GM23338 (cell line): ENCODE data around the gene ME3. TPM values are rescaled to one million over a fixed set of nuclear protein-coding genes. Genes with fewer than 3 reads are reported as not detected.

Source experiments
- ATAC-seq: fragments of 200-7000 bp; cut with Tn5 transposase; 3 replicates; pipeline ENCODE4 v1.9.1; 2020
- DNase-seq: peaks from one replicate; pipeline ENCODE4 v3.0.0-alpha.2; 2015; ENCODE audit warnings: low spot score
- H2AFZ ChIP-seq: fragments of 200-600 bp; sonication (generic); 2 replicates; pipeline ENCODE4 v1.8.0; 2016; ENCODE audit warnings: antibody characterized with exemption, mild to moderate bottlenecking, moderate library complexity
- H3F3A ChIP-seq: fragments of 200-600 bp; sonication (generic); replicated peaks from 2 replicates; pipeline ENCODE4 v1.8.0; 2017; ENCODE audit warnings: antibody characterized with exemption, mixed run types, low read depth
- H3K27ac ChIP-seq: fragments of 200-600 bp; sonication (generic); 2 replicates; pipeline ENCODE4 v1.6.1; 2016; ENCODE audit warnings: low read depth
- H3K27me3 ChIP-seq: fragments of 200-600 bp; sonication (generic); 2 replicates; pipeline ENCODE4 v1.8.0; 2016; ENCODE audit warnings: mild to moderate bottlenecking, mixed run types, moderate library complexity; ENCODE audit not compliant: insufficient read depth
- H3K36me3 ChIP-seq: fragments of 200-600 bp; sonication (generic); 2 replicates; pipeline ENCODE4 v1.8.0; 2016; ENCODE audit warnings: mild to moderate bottlenecking; ENCODE audit not compliant: insufficient read depth
- H3K4me1 ChIP-seq: fragments of 200-600 bp; sonication (generic); 2 replicates; pipeline ENCODE4 v1.8.0; 2016; ENCODE audit warnings: mild to moderate bottlenecking, moderate library complexity; ENCODE audit not compliant: insufficient read depth
- H3K4me2 ChIP-seq: fragments of 200-600 bp; sonication (generic); 2 replicates; pipeline ENCODE4 v1.7.1; 2017; ENCODE audit warnings: mixed run types
- H3K4me3 ChIP-seq: fragments of 200-600 bp; sonication (generic); 2 replicates; pipeline ENCODE4 v1.6.1; 2016; ENCODE audit warnings: mixed run types
- H3K79me2 ChIP-seq: fragments of 200-600 bp; sonication (generic); replicated peaks from 2 replicates; pipeline ENCODE4 v1.8.0; 2017; ENCODE audit warnings: mild to moderate bottlenecking; ENCODE audit not compliant: insufficient read depth
- H3K9me2 ChIP-seq: fragments of 200-600 bp; sonication (generic); 2 replicates; pipeline ENCODE4 v1.8.0; 2017; ENCODE audit not compliant: insufficient read depth
- H4K20me1 ChIP-seq: fragments of 200-600 bp; sonication (generic); replicated peaks from 2 replicates; pipeline ENCODE4 v1.8.0; 2017; ENCODE audit warnings: mild to moderate bottlenecking; ENCODE audit not compliant: insufficient read depth
- H3K27ac Mint-ChIP-seq: 2 replicates; pipeline ENCODE4 v1.8.0; 2020; ENCODE audit warnings: inconsistent platforms, mild to moderate bottlenecking, moderate library complexity, mixed read lengths
- H3K27me3 Mint-ChIP-seq: 3 replicates; pipeline ENCODE4 v1.8.0; 2022; ENCODE audit warnings: low read depth, mild to moderate bottlenecking, moderate library complexity, mixed read lengths, inconsistent platforms; ENCODE audit not compliant: insufficient read depth, poor library complexity
- H3K36me3 Mint-ChIP-seq: 3 replicates; pipeline ENCODE4 v1.8.0; 2021; ENCODE audit warnings: low read depth, mild to moderate bottlenecking, inconsistent platforms, moderate library complexity, mixed read lengths
- H3K4me1 Mint-ChIP-seq: 3 replicates; pipeline ENCODE4 v1.8.0; 2020; ENCODE audit warnings: mild to moderate bottlenecking, inconsistent platforms, mixed read lengths
- H3K4me3 Mint-ChIP-seq: 3 replicates; pipeline ENCODE4 v1.8.0; 2021; ENCODE audit warnings: moderate library complexity, mild to moderate bottlenecking, inconsistent platforms, mixed read lengths
- H3K9me3 Mint-ChIP-seq: 3 replicates; pipeline ENCODE4 v1.8.0; 2020; ENCODE audit warnings: moderate library complexity, mild to moderate bottlenecking, inconsistent platforms, mixed read lengths
- CREB1 ChIP-seq: fragments of 250-450 bp; sonication (Bioruptor Pico); IDR thresholded peaks from 2 replicates; pipeline ENCODE4 v1.5.0; 2020; ENCODE audit warnings: low read depth, mild to moderate bottlenecking, moderate library complexity
- CTCF ChIP-seq, 2 experiments: fragments of 200-600 bp in 1 of 2; sonication (generic) in 1 of 2; conservative IDR thresholded peaks; 2 replicates each; pipeline versions ENCODE4 v1.5.1 to v1.6.1; 2016 to 2017; ENCODE audit warnings: antibody characterized with exemption in 2 of 2, low read depth in 2 of 2, mild to moderate bottlenecking in 2 of 2, moderate library complexity in 1 of 2
- EZH2 ChIP-seq: fragments of 200-600 bp; sonication (generic); IDR thresholded peaks from one replicate; pipeline ENCODE4 v1.8.0; 2017; ENCODE audit warnings: antibody characterized with exemption, mild to moderate bottlenecking, low read depth; ENCODE audit not compliant: unreplicated experiment
- EZH2phosphoT487 ChIP-seq: fragments of 200-600 bp; sonication (generic); IDR thresholded peaks from one replicate; pipeline ENCODE4 v1.8.1; 2018; ENCODE audit warnings: antibody characterized with exemption; ENCODE audit not compliant: unreplicated experiment
- JUNB ChIP-seq: IDR thresholded peaks from one replicate; pipeline ENCODE4 v1.6.1; 2016; ENCODE audit warnings: antibody characterized with exemption; ENCODE audit not compliant: unreplicated experiment
- NANOG ChIP-seq: IDR thresholded peaks from 2 replicates; pipeline ENCODE4 v1.6.1; 2016; ENCODE audit warnings: antibody characterized with exemption, borderline replicate concordance
- POLR2AphosphoS5 ChIP-seq: IDR thresholded peaks from 2 replicates; pipeline ENCODE4 v1.6.1; 2016; ENCODE audit warnings: antibody characterized with exemption, low read depth
- STAT1 ChIP-seq: IDR thresholded peaks from one replicate; pipeline ENCODE4 v1.6.1; 2016; ENCODE audit warnings: antibody characterized with exemption; ENCODE audit not compliant: unreplicated experiment
- ZNF114 ChIP-seq: fragments of 250-450 bp; sonication (Bioruptor Pico); IDR thresholded peaks from 2 replicates; pipeline ENCODE4 v1.5.0; 2020; ENCODE audit warnings: mild to moderate bottlenecking, moderate library complexity
- ZNF331 ChIP-seq: fragments of 250-450 bp; sonication (Bioruptor Pico); IDR thresholded peaks from 2 replicates; pipeline ENCODE4 v1.5.0; 2020; ENCODE audit warnings: low read depth, mild to moderate bottlenecking, moderate library complexity
- polyA plus RNA-seq: library from polyadenylated mRNA; unstranded; fragments of >200 nt; fragmentation: Nextera tagmentation; extraction: Ambion mirVana; gene quantifications from 2 replicates; pipeline ENCODE4 v1.2.1, GENCODE V29; 2016
- total RNA-seq: library from RNA; depleted of rRNA; stranded (reverse); fragments of >200 nt; shearing (Covaris generic); gene quantifications from 2 replicates; pipeline ENCODE4 v1.2.3, GENCODE V29; 2014
- TF ChIP-seq, protein P1 (sequence below): IDR thresholded peaks from 2 replicates; pipeline ENCODE4 v1.6.1; 2016; ENCODE audit warnings: antibody characterized with exemption
- TF ChIP-seq, protein P2 (sequence below): IDR thresholded peaks from one replicate; pipeline ENCODE4 v1.6.1; 2018; ENCODE audit warnings: antibody characterized with exemption; ENCODE audit not compliant: unreplicated experiment

Gene ME3
- total and polyA plus RNA-seq, 2 experiments from 2014 or later, result 1.3 to 4.0 TPM

DNA sequence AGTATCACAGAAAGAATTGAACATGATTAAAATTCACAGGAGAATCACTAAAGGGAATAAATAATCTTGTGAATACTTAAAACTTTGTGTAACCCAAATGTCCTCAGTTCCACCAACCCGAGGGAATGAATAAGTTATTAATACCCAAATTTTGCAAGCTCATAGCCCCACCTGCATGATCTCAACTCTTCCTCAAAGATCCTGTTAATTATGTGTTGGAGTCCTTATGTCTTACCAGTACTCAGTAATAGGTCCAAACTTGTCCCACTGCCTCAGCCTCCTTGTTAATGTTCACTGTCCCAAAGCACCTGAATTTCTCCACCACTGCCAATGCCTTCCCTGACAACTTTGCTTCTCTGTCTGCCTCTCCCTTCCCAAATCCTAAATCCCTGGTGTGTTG, 46.1 kb upstream of the ME3 start:
- no peak overlapping the region for H3K4me2 ChIP-seq
- no peak overlapping the region for H3K27ac Mint-ChIP-seq
- TF ChIP-seq, protein P1, sequence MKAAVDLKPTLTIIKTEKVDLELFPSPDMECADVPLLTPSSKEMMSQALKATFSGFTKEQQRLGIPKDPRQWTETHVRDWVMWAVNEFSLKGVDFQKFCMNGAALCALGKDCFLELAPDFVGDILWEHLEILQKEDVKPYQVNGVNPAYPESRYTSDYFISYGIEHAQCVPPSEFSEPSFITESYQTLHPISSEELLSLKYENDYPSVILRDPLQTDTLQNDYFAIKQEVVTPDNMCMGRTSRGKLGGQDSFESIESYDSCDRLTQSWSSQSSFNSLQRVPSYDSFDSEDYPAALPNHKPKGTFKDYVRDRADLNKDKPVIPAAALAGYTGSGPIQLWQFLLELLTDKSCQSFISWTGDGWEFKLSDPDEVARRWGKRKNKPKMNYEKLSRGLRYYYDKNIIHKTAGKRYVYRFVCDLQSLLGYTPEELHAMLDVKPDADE, result no peak

DNA sequence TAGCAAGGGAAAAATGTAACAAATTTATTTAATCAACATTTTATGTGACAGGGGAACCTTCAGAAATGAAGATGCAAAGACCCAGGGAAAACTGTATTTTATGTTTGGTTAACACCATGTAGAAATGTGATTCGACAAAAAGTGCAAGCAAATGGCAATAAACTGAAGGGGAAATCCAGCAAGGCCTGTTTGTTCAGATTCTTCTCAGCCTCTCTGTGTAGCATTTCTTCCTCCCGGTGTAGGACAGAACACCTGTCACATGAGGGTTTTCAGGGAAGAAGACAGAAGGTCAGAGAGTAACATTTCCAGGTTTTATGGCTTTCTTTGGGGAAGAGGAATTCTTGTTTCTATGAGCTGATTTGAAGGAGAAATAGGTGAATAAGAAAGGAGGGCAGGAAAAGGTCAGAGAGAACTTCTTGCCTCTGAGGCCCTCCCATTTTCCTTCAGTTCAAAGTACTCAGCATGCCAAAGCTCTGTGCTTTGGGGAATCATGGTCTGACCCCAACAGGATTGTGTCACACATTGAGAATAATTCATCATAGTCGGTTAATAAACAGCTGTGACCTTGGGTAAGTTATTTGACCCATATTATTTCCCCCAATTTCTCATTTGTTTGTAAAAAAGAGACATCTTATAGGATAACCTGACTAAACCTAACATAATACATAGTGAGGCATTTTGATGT, 45.5 kb upstream of the ME3 start:
- no peak overlapping the region for H3K27ac Mint-ChIP-seq
- Histone ChIP-seq H4K20me1 (no peaks in the 10 kb centered on the region), H3K27ac (no peak overlapping the region), H3K4me3 (no peak overlapping the region), H3K79me2 (no peaks in the 10 kb centered on the region), H3K9me2 (no peaks in the 10 kb centered on the region), H3K4me1 (0 out of 2 replicates have a peak, but pooled peaks cover 3% of the 10 kb centered on the region), H3K27me3 (no peaks in the 10 kb centered on the region), H3K4me2 (no peak overlapping the region), H3K36me3 (no peaks in the 10 kb centered on the region), H2AFZ (no peak overlapping the region), H3F3A (no peaks in the 10 kb centered on the region)
- H3K27me3 Mint-ChIP-seq, result no peaks in the 10 kb centered on the region
- DNase-seq (no peak), ATAC-seq (no peak)
- peaks cover 9% of the 10 kb centered on the region; the same call in 2 of the 3 replicates for H3K9me3 Mint-ChIP-seq
- no peak overlapping the region for H3K4me3 Mint-ChIP-seq
- no peaks in the 10 kb centered on the region for H3K36me3 Mint-ChIP-seq
- H3K4me1 Mint-ChIP-seq, result no peaks in the 10 kb centered on the region
- TF ChIP-seq NANOG (no peak), POLR2AphosphoS5 (no peak), ZNF114 (CRISPR knock-in tag) (no peak), EZH2phosphoT487 (no peak), ZNF331 (CRISPR knock-in tag) (no peak), CTCF (conservative IDR thresholded peaks at IDR 0.05; ENCODE audit: low read depth in 2 of 2) (no peak), EZH2 (no peak), JUNB (no peak), CREB1 (CRISPR knock-in tag) (no peak), STAT1 (no peak)
- TF ChIP-seq, protein P2, sequence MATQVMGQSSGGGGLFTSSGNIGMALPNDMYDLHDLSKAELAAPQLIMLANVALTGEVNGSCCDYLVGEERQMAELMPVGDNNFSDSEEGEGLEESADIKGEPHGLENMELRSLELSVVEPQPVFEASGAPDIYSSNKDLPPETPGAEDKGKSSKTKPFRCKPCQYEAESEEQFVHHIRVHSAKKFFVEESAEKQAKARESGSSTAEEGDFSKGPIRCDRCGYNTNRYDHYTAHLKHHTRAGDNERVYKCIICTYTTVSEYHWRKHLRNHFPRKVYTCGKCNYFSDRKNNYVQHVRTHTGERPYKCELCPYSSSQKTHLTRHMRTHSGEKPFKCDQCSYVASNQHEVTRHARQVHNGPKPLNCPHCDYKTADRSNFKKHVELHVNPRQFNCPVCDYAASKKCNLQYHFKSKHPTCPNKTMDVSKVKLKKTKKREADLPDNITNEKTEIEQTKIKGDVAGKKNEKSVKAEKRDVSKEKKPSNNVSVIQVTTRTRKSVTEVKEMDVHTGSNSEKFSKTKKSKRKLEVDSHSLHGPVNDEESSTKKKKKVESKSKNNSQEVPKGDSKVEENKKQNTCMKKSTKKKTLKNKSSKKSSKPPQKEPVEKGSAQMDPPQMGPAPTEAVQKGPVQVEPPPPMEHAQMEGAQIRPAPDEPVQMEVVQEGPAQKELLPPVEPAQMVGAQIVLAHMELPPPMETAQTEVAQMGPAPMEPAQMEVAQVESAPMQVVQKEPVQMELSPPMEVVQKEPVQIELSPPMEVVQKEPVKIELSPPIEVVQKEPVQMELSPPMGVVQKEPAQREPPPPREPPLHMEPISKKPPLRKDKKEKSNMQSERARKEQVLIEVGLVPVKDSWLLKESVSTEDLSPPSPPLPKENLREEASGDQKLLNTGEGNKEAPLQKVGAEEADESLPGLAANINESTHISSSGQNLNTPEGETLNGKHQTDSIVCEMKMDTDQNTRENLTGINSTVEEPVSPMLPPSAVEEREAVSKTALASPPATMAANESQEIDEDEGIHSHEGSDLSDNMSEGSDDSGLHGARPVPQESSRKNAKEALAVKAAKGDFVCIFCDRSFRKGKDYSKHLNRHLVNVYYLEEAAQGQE, result no peak

More for the DNA sequence above, 46.1 kb upstream of the ME3 start:
- H3F3A ChIP-seq, result no peaks in the 10 kb centered on the region
- Mint-ChIP-seq H3K27me3 (no peaks in the 10 kb centered on the region), H3K4me3 (no peak overlapping the region), H3K4me1 (no peaks in the 10 kb centered on the region), H3K9me3 (peaks cover 13% of the 10 kb centered on the region; the same call in 2 of the 3 replicates), H3K36me3 (no peaks in the 10 kb centered on the region)
- no peak overlapping the region for H2AFZ ChIP-seq
- no peak overlapping the region for H3K27ac ChIP-seq
- H3K4me1 ChIP-seq, result 0 out of 2 replicates have a peak, but pooled peaks cover 3% of the 10 kb centered on the region
- DNase-seq (no peak), ATAC-seq (no peak)
- H3K9me2 ChIP-seq, result no peaks in the 10 kb centered on the region
- no peak overlapping the region for H3K4me3 ChIP-seq
- H3K27me3 ChIP-seq, result no peaks in the 10 kb centered on the region
- H3K79me2 ChIP-seq, result no peaks in the 10 kb centered on the region
- H3K36me3 ChIP-seq, result no peaks in the 10 kb centered on the region
- H4K20me1 ChIP-seq, result no peaks in the 10 kb centered on the region
